UCSD-AML1 (cell line): ENCODE results near the gene IWS1.
"Not testable (repeated sequence)": the region's sequence is repeated elsewhere in the genome, so short reads cannot be mapped to it uniquely, and the experiment has no call there.

ENCODE experiments used
- DNase-seq: peaks from one replicate; lab custom pipeline; 2025; ENCODE audit not compliant: unreplicated experiment; lab: John Stamatoyannopoulos, UW

The IWS1 gene

GRCh38 chr2:127530245-127531140 lies 4.2 kb upstream of the IWS1 start:
- DNase-seq: no peak

DNA sequence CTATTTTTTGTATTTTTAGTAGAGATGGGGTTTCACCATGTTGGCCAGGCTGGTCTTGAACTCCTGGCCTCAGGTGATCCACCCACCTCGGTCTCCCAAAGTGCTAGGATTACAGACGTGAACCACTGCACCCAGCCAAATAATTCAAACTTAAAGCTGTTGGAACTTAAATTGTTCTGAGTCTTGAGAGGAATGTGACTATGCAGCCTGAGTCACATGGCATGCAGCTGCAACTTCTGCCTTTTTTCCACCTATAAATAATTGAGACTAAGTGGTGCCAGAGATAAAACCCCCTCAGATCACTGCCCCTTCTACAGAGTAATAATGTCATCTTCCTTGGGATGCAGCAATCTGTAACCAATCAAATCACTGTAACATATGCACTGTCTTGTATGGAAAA lies 3.1 kb upstream of the IWS1 start:
- DNase-seq: not testable (repeated sequence)

- DNase-seq: no peak
Observed at GRCh38 chr2:127528487-127528886, 2.2 kb upstream of the IWS1 start.

DNA sequence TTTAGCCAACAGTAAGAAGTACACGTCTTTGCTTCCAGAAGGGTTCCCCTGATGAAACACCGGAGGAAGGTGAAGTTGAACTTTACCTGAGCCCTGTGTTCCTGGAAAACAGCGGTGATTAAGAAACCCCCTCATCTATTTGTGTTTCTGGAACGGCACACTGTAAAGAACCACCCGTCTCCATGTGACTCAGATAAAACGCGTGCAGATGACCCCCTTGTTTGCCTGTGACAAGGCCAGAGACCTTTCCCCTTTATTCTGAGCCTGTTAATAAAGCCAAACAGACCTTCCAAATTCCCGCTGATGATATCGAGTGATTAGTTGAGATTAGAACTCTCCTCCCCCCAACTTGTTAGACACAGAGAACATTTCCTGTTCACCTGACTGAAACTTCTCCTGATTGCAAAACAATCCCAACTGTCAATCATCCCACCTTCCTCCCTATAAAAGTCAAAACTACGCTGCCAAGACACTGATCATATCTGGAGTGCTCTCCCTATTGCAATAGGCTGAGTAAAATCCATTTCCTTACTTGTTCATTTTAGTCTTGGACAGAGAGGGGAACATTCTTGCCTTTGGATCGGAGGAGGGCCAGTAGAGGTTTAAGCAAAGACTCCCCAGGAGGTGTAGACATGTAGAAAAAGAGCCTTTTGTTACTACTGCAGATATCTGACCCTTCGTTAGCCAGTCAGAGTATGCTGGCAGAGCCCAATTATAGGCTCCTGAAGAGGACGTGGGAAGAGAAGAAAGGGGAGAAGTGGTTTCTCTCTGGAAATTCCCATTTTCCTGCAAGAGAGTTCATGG lies 914 bp upstream of the IWS1 start:
- no peak for DNase-seq

- peak; percentile 44 for DNase-seq
Observed at GRCh38 chr2:127525691-127526131, 578 bp downstream of the IWS1 start.

GRCh38 chr2:127524198-127524834 lies 2.0 kb downstream of the IWS1 start:
- DNase-seq: not testable (repeated sequence)

DNA sequence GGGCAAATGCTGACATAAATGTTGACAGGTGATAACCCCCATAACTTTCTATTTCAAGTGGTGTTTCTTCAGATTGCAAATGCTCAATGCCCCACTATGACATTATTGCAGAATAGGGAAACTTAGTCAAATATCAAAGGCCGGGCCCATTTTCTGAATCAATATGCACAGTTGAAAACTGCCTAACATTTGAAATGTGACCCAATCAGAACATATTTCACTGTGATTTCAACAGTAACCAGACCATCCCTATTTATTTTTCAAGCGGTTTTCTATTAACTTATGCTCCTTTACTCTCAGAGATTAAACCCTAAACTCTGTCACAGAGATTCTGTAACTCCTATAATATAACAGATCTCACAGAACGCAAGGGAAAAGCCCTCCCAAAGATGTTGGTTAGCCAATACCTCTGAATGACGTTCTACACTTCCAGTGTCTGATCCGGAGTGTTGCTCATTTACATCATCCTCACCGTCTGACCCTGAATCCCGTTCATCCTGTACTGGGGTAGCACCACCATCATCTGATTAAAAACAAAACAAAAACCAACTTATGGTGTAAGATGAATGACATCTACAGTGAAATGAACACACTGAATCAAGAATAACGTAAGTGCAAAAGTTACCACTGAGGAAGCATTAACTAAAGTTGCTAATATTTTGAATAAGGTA lies 2.9 kb downstream of the IWS1 start:
- DNase-seq: no peak

DNA sequence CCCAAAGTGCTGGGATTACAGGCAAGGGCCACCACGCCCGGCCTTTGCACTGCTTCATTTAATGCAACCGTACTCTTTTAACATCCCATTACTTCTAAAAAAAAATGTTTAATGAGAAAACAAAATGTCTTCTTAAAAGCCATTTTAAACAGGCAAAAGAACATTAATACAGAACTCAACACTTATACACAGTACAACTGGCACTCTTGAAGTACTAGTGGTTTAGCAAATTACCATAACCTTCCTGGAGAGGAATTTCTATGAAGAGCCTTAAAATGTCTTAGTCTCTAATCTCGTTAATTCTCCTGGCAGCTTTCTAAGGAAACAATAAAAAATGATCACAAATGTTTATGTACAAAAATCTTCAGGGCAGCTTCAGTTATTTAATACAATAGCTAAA lies 5.9 kb downstream of the IWS1 start:
- no peak for DNase-seq

DNA sequence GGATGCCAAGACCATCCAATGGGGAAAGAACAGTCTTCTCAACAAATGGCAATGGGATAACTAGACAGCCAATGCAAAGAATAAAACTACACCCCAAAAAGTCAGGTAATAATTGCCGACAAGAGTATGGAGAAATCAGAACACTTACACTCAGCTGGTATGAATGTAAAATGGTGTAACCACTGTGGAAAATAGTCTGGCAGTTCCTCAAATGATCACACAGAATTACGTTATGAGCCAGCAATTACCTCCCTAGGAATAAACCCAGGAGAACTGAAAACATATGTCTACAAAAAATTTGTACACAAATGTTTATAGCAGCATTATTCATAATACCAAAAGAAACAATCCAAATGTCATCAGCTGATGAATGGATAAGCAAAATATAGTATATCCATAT lies 8.8 kb downstream of the IWS1 start:
- no peak for DNase-seq

GRCh38 chr2:127516041-127516762 lies 10.1 kb downstream of the IWS1 start:
- DNase-seq: no peak

GRCh38 chr2:127515383-127515915 lies 10.8 kb downstream of the IWS1 start:
- no peak for DNase-seq

DNA sequence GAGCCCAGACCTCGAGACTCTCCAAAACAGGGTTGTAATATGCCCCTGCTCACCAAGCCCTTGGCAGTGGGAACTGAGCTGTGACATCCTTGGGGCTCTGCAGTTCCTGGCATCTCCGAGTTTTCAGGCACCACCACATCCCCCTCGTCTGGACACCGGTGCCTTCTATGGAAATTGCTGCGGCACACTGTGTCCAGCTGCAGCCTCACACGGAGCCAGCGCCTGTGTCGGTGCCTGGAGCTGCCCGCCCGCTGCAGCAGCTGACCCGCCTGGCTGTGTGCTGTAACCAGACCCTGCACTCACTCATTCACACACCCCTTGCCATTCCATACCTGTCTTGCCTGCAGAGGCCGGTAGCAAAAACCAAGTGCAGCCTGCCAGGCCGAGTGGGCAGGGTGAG lies 11.8 kb downstream of the IWS1 start:
- DNase-seq: no peak

GRCh38 chr2:127514076-127514475 lies 12.2 kb downstream of the IWS1 start:
- DNase-seq: no peak

DNA sequence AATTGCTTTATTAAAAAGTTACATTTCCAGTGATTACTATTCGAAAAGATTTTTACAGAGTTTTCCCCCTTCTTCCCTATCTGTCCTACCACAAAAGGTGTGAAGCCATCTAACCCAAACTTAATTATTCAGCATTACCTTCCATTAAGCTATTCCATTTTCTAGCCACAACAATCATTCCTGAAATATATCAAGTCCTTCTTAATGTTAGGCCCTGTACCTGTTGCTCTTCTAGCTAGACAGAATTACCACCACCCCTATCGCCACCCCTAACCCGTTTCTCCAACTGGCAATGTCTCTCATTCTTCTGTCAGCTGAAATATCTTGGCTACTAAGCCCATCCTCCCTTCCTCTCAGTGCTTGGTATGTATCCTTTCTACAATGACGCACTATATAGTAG lies 13.9 kb downstream of the IWS1 start:
- no peak for DNase-seq

DNA sequence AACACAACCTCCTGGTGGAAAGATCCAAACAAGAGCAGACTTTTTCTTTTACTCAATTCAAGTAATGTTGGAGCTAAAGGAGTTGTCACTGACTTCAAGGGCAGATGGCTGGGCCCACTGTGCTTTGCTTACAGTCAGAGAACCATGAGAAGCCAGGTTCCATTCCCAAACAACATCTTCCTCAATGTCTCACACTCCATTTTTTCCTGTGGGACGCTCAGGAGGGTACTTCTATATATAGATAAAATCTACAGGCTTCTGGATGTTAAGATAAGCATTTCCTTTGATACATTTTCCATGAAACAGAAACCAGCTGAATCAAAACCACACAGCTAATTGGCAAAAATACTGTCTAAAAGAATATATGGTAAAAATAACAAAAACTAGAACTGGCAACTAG lies 14.4 kb downstream of the IWS1 start:
- DNase-seq: no peak

DNA sequence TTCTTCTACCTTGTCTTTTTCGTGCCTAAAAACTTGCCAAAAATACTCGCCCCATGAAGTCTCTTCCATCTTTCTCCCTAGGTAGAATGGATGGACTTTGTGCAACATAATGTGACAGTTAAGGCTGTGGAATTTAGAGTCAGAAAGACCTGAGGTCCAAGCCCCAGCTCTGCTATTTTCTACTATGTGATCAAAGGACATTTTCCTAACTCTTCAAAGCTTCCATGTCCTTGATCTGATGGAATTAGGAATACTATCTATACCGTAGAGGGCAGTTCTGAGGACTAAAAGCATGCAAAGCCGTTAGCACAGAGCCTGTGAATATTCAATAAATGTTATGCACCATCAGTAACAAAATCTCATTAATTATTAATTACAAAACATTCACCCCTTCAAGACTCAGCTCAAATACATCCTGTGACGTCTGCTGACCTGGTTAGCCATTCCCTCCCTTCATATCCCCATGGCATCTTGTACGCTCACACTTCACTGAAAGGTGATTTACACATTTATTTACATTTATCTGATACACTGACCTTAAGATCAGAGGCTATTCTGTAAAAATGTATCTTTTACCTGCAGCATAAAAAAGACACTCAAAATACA lies 15.1 kb downstream of the IWS1 start:
- DNase-seq: no peak

DNA sequence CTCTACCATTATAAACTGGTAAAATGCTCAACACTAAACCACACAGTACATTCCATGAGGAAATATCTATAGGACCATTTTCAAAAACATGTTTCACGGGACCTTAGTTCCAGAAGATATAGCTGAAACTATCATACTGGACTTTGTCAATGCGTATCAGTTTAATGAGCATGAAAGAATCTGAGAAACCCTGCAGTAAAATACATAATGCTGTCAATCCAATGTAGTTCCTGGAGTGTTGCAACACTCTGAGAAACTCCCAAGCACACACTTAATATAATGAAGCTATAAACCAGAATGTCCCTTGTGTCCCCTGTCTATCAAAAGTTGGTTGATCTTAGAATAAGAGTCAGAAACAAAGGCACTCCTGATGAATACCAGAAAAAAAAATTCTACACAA lies 16.2 kb downstream of the IWS1 start:
- no peak for DNase-seq

- DNase-seq: no peak
Observed at GRCh38 chr2:127508631-127509034, 17.7 kb downstream of the IWS1 start.

DNA sequence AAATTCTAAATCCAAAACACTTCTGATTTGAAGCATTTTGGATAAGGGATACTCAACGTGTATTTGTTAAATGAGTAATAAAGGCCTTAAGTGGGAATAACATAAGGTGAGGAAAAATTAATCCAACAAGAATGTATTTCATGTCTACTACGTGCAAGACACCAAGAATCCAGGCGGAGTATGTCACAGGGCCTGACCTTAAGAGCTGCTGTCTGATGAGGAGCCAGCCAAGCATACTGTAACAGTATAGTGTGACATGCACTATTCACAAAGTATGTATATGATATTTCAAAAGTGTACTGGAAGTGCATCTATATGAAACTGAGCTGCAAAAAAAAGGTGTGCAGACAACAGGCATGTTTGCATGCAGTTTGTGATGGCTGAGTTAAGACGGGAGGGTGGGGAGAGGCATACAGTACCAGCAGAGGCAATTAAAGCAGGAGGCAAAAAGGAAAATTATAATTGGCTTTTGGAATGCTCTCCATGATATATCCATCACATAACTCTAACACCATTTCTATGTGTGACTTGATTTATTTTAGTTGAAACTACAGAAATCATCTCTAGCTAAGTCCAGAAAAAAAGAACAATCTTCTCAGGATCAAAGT lies 18.2 kb downstream of the IWS1 start:
- no peak for DNase-seq
